NT2/D1 (cell line): Measurements from ENCODE around the gene SNRNP200.

Experiments
- DNase-seq: peaks from one replicate; pipeline ENCODE4 v3.0.0-alpha.2; 2011; ENCODE audit warnings: low read depth, low spot score
- H3K27me3 ChIP-seq: 2 replicates; pipeline ENCODE4 v1.6.0; 2011; ENCODE audit warnings: mild to moderate bottlenecking; ENCODE audit not compliant: insufficient read length, insufficient read depth
- H3K36me3 ChIP-seq: 2 replicates; pipeline ENCODE4 v1.6.1; 2011; ENCODE audit warnings: mild to moderate bottlenecking, low read length, mixed read lengths; ENCODE audit not compliant: insufficient read depth, insufficient read length
- H3K4me1 ChIP-seq: 2 replicates; pipeline ENCODE4 v1.5.1; 2011; ENCODE audit not compliant: insufficient read depth, insufficient read length
- H3K4me3 ChIP-seq: 2 replicates; pipeline ENCODE4 v1.5.1; 2011; ENCODE audit warnings: low read depth; ENCODE audit not compliant: insufficient read length
- H3K9ac ChIP-seq: 2 replicates; pipeline ENCODE4 v1.6.0; 2011; ENCODE audit warnings: low read depth; ENCODE audit not compliant: insufficient read length
- H3K9me3 ChIP-seq: 2 replicates; pipeline ENCODE4 v1.5.1; 2011; ENCODE audit warnings: mild to moderate bottlenecking, low read length; ENCODE audit not compliant: insufficient read depth
- SUZ12 ChIP-seq: IDR thresholded peaks from 2 replicates; pipeline ENCODE4 v1.6.1; 2011; ENCODE audit not compliant: insufficient read length, insufficient read depth; ENCODE audit errors: extremely low read depth
- YY1 ChIP-seq: IDR thresholded peaks from 2 replicates; pipeline ENCODE4 v1.6.1; 2011; ENCODE audit not compliant: insufficient read length, insufficient read depth
- ZNF274 ChIP-seq: IDR thresholded peaks from 2 replicates; pipeline ENCODE4 v1.6.1; 2011; ENCODE audit warnings: mild to moderate bottlenecking, low read depth, low read length

SNRNP200 gene

DNA sequence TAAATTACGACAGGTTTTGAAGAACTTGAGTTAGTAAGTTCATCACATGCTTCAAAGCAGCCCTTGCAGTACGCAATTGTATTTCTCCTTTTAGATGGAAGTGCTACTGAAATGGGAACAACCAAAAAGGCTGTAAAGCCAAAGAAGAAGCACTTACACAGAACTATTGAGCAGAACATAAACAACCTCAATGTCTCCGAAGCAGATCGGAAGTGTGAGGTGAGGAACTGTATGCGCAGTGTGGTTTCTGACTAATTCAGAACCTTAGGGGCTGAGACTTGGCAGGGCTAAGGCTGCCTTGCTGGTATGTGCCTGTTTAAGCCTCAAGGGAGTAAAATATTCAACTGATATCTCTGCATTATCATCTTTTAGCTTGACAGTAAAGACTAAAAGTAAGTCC lies 38.7 kb upstream of the SNRNP200 start:
- peaks cover 76% of the 10 kb centered on the region for H3K36me3 ChIP-seq
- no peak overlapping the region for H3K4me3 ChIP-seq
- TF ChIP-seq SUZ12 (no peak), ZNF274 (no peak), YY1 (no peak)

DNA sequence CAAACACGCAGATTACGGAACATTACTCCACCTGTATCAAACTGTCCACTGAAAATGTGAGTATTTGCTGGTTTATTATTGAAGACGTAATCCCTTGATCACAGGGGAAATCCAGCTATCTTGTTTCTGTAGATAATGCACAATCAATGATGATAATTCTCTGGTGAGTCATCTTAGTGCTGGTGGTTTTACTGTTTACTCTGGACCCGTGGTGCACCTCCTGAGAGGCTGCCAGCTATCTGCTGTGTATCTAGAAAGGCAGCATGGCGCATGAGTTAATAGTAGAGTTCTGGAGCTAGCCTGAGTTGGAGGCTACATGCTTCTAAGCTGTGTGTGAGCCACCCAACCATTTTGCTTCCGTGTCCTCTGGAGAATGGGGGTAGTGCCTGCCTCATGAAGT lies 36.7 kb upstream of the SNRNP200 start:
- TF ChIP-seq SUZ12 (no peak), ZNF274 (no peak)
- DNase-seq, result no peak
- Histone ChIP-seq H3K4me1 (no peaks in the 10 kb centered on the region), H3K36me3 (peaks cover 68% of the 10 kb centered on the region), H3K9ac (no peak overlapping the region), H3K9me3 (no peaks in the 10 kb centered on the region), H3K27me3 (no peaks in the 10 kb centered on the region), H3K4me3 (no peak overlapping the region)

More for the DNA sequence above, 38.7 kb upstream of the SNRNP200 start:
- H3K9me3 ChIP-seq, result no peaks in the 10 kb centered on the region
- DNase-seq, result no peak
- no peak overlapping the region for H3K9ac ChIP-seq
- no peaks in the 10 kb centered on the region for H3K4me1 ChIP-seq
- H3K27me3 ChIP-seq, result no peaks in the 10 kb centered on the region

DNA sequence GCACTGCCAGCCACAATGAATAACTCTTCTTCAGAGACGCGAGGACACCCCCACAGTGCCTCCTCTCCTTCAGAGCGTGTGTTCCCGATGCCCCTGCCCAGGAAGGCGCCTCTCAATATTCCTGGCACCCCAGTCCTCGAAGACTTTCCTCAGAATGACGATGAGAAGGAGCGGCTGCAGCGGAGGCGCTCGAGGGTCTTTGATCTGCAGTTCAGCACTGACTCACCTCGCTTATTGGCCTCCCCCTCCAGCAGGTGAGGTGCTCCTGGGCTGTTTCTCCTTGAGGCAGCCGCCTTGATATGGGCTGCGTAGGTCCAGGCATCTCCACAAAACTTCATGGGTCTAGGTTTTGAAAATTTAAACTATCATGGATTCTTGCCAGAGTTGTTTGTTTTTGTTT lies 36.3 kb upstream of the SNRNP200 start:
- Histone ChIP-seq H3K27me3 (no peaks in the 10 kb centered on the region), H3K4me3 (no peak overlapping the region), H3K9ac (no peak overlapping the region), H3K4me1 (no peaks in the 10 kb centered on the region), H3K36me3 (peaks cover 63% of the 10 kb centered on the region), H3K9me3 (no peaks in the 10 kb centered on the region)
- DNase-seq, result no peak
- no peak for TF ChIP-seq SUZ12
- TF ChIP-seq ZNF274, result no peak
- TF ChIP-seq YY1, result no peak

DNA sequence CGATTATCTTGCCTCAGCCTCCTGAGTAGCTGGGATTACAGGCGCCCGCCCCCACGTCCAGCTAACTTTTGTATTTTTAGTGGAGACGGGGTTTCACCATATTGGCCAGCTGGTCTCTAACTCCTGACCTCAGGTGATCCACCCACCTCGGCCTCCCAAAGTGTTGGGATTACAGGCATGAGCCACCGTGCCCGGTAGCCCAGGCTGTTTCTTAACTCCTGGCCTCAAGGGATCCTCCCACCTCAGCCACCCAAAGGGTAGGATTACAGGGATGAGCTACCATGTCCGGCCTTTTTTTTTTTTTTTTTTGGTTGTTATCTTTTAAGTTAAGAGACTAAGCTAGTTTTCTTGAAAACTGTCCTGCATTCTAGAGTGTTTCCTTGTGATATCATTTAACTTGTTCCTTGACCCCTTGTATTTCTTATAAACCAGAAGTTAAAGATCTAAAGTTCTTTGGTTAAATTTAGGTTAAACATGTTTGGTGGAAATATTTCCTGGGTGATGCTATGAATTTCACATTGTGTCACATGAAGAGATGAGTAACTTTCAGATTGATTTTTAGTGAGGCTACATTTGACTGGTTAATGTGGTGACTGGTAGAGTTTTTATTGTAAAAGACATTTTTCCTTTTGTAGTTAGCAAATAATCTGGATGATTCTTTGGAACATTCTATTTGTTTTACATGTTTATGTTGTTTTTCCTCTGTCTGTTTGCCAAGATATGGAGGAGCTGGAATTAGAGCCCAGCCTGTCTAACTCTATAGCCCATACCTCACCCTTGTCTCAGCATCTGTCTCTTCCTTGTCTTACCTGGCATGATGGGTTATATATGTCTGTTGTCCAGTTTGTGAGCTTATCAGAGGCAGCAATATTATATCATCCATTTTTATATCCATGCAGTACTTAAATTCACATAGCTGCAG lies 35.4 kb upstream of the SNRNP200 start:
- H3K4me3 ChIP-seq, result no peak overlapping the region

DNA sequence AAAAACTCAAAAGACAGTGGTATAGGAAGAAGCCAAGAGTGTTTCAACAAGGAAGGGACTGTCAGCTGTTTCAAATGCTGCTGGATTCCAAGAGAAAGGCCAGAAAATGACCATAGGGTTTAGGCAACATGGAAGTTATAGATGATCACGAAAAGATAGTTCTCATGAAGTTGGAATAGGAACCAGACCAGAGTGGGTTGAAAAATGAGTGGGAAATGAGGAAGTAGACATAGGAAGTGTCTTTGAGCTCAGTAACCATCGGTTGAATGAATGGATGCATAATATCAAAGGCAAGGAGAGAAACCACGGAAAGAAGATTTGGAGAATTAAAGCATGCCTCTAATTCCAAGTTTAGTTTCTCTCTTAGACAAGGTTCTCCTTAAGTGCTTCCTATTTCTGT lies 31.5 kb upstream of the SNRNP200 start:
- Histone ChIP-seq H3K4me3 (peak overlapping the region; percentile 86), H3K4me1 (no peaks in the 10 kb centered on the region), H3K9me3 (no peaks in the 10 kb centered on the region), H3K9ac (peak overlapping the region; percentile 88), H3K27me3 (no peaks in the 10 kb centered on the region), H3K36me3 (peaks cover 16% of the 10 kb centered on the region)
- DNase-seq, result no peak
- no peak for TF ChIP-seq YY1
- TF ChIP-seq SUZ12, result no peak
- TF ChIP-seq ZNF274, result no peak

More for the DNA sequence above, 35.4 kb upstream of the SNRNP200 start:
- no peak for TF ChIP-seq ZNF274
- TF ChIP-seq YY1, result no peak
- TF ChIP-seq SUZ12, result no peak
- H3K36me3 ChIP-seq, result peaks cover 54% of the 10 kb centered on the region
- H3K9ac ChIP-seq, result no peak overlapping the region
- no peaks in the 10 kb centered on the region for H3K9me3 ChIP-seq
- H3K27me3 ChIP-seq, result no peaks in the 10 kb centered on the region
- no peaks in the 10 kb centered on the region for H3K4me1 ChIP-seq
- no peak for DNase-seq

DNA sequence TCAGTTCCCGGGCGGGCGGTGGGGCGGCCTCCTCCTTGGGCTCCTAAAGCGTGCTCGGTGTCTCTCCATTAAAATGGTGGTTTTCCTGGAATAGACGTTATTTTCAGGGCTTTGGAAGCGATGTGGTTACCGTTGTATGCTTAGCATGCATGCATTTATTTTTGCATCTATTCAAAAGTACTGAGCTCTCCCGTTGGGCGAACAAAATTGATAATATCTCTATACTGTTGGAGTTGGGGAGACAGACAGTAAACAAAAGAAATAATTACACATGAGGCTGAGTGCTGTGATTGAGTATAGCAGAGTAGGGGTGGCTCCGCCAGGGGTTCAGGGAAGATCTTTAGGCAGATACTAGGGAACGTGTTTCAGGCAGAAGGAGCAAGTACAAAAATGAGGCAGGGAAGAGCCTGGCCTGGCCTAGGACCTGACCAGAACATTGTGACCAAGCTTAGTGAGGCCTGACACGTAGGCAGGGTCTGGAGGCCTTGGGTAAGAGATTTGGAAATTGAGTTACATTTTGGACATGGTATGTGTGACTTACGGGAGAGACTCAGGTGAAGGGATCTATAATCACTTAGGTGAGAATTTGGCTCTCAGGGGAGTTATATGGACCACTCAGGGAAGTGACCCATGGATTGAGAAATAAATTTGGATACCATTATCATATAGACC lies 30.9 kb upstream of the SNRNP200 start:
- Histone ChIP-seq H3K27me3 (no peaks in the 10 kb centered on the region), H3K36me3 (peaks cover 10% of the 10 kb centered on the region), H3K4me1 (no peaks in the 10 kb centered on the region), H3K4me3 (peak overlapping the region; percentile 86), H3K9ac (peak overlapping the region; percentile 88), H3K9me3 (no peaks in the 10 kb centered on the region)
- no peak for DNase-seq
- no peak for TF ChIP-seq SUZ12
- TF ChIP-seq ZNF274, result no peak
- no peak for TF ChIP-seq YY1

DNA sequence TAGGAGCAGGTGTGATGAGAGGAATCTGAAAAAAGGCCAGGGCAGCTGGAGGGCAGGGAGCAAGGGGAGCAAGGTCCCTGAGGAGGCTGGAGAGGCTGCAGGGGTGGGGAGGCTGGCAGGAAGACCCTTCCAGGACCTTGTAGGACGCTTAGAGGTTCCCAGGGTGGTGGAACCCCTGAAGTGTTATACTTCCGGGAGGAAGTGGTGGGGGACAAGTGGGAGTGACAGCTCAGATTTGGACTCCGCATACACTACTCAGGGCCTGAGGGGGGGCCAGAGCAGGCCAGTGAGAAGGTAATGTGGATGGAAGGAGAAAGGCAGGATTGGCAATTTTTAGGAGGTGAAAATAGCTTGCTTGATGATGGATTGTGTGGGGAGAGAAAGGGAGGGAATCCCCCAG lies 28.4 kb upstream of the SNRNP200 start:
- Histone ChIP-seq H3K36me3 (peaks cover 5% of the 10 kb centered on the region), H3K9ac (no peak overlapping the region), H3K4me1 (no peaks in the 10 kb centered on the region), H3K4me3 (no peak overlapping the region), H3K27me3 (no peaks in the 10 kb centered on the region), H3K9me3 (no peaks in the 10 kb centered on the region)
- no peak for DNase-seq
- TF ChIP-seq SUZ12 (no peak), ZNF274 (no peak), YY1 (no peak)
